Measurements from ENCODE around the gene OXCT1. TPM values are rescaled to one million over a fixed set of nuclear protein-coding genes. Genes with fewer than 3 reads are reported as not detected.
A peak's percentile ranks its signal among the peaks of the same experiment; 100 is the strongest.

The OXCT1 gene
- total and polyA plus RNA-seq, 2 of the 13 experiments (the other 11 are each of a cell fraction or from before 2014, with no cell fraction given) = 0.92 to 4.7 TPM

- TF ChIP-seq NR2C2 (CRISPR knock-in tag; IDR thresholded peaks at IDR 0.05; ENCODE audit: borderline replicate concordance) (peak; percentile 99), ISL2 (CRISPR knock-in tag; IDR thresholded peaks at IDR 0.05) (peak; percentile 28; the same call in 1 of the 2 replicates), TGIF2 (CRISPR knock-in tag; IDR thresholded peaks at IDR 0.05) (peak; percentile 93; the same call in 1 of the 2 replicates), MTA1 (CRISPR knock-in tag; IDR thresholded peaks at IDR 0.05; ENCODE audit: borderline replicate concordance) (peak; percentile 58; the same call in 1 of the 2 replicates), ZNF550 (CRISPR knock-in tag; IDR thresholded peaks at IDR 0.05; ENCODE audit: borderline replicate concordance) (no peak), ZNF556 (CRISPR knock-in tag; IDR thresholded peaks at IDR 0.05; ENCODE audit: borderline replicate concordance) (0 out of 2 replicates have a peak, but pooled peaks have one; percentile 15), ZNF124 (CRISPR knock-in tag; IDR thresholded peaks at IDR 0.05) (no peak), ZNF503 (CRISPR knock-in tag; IDR thresholded peaks at IDR 0.05) (no peak), ZNF232 (CRISPR knock-in tag; IDR thresholded peaks at IDR 0.05; ENCODE audit: borderline replicate concordance) (peak; percentile 87; the same call in 1 of the 2 replicates), ZNF780A (CRISPR knock-in tag; IDR thresholded peaks at IDR 0.05) (no peak), ZNF496 (CRISPR knock-in tag; IDR thresholded peaks at IDR 0.05; ENCODE audit: insufficient replicate concordance) (no peak), ZNF792 (CRISPR knock-in tag; IDR thresholded peaks at IDR 0.05) (0 out of 2 replicates have a peak, but pooled peaks have one; percentile 14), ZNF569 (CRISPR knock-in tag; IDR thresholded peaks at IDR 0.05; ENCODE audit: borderline replicate concordance) (no peak), GMEB2 (CRISPR knock-in tag; IDR thresholded peaks at IDR 0.05; ENCODE audit: low read depth) (no peak), TAF15 (IDR thresholded peaks at IDR 0.05; ENCODE audit: low read depth, low read length, poor library complexity, severe bottlenecking) (peak; percentile 86), ZNF678 (CRISPR knock-in tag; IDR thresholded peaks at IDR 0.05) (peak; percentile 80), ZSCAN20 (CRISPR knock-in tag; IDR thresholded peaks at IDR 0.05; ENCODE audit: borderline replicate concordance) (peak; percentile 52; the same call in 1 of the 2 replicates), IRF1 (CRISPR knock-in tag; IDR thresholded peaks at IDR 0.05; ENCODE audit: low read depth) (no peak), ZNF709 (CRISPR knock-in tag; IDR thresholded peaks at IDR 0.05) (no peak), FOXA1 (IDR thresholded peaks at IDR 0.05) (no peak), FOXA1 (CRISPR knock-in tag; IDR thresholded peaks at IDR 0.05) (no peak), CREM (IDR thresholded peaks at IDR 0.05) (peak; percentile 95), CREM (CRISPR knock-in tag; IDR thresholded peaks at IDR 0.05) (no peak)
Observed at GRCh38 chr5:41903892-41904799, 33.9 kb upstream of the OXCT1 start, which contains the start of gene RIMOC1 (continued).
